AG04450 (cell line): Measurements from ENCODE around the gene NELFCD. TPM values are rescaled to one million over a fixed set of nuclear protein-coding genes. Genes with fewer than 3 reads are reported as not detected.
A peak's percentile ranks its signal among the peaks of the same experiment; 100 is the strongest.

Source experiments
- CTCF ChIA-PET: fragments of 300-600, 350-600 bp; formaldehyde crosslinking; extraction: SDS; loops from one replicate; lab custom pipeline; 2022; ENCODE audit warnings: antibody characterized with exemption, inconsistent platforms; lab: Charles Lee
- POLR2A ChIA-PET: fragments of 350-600 bp; formaldehyde crosslinking; extraction: SDS; loops from one replicate; lab custom pipeline; 2021; ENCODE audit warnings: antibody characterized with exemption, inconsistent platforms; lab: Yijun Ruan, JAX
- DNase-seq: peaks from one replicate; pipeline ENCODE4 v3.0.0-alpha.2; 2011; ENCODE audit warnings: low read depth, low spot score
- H3K27ac ChIP-seq: one replicate; pipeline ENCODE4 v1.5.1; 2012; ENCODE audit warnings: low read depth, low read length, control low read depth
- H3K27me3 ChIP-seq: one replicate; pipeline ENCODE4 v1.6.0; 2012; ENCODE audit warnings: low read length; ENCODE audit not compliant: control insufficient read depth, insufficient read depth
- H3K4me3 ChIP-seq: 2 replicates; pipeline ENCODE4 v1.5.1; 2011; ENCODE audit warnings: mild to moderate bottlenecking, low read depth, low read length, control low read depth
- H3K9me3 ChIP-seq: 2 replicates; pipeline ENCODE4 v1.5.1; 2012; ENCODE audit warnings: low read length; ENCODE audit not compliant: control insufficient read depth, insufficient read depth
- CTCF ChIP-seq: IDR thresholded peaks from 2 replicates; pipeline ENCODE4 v1.5.1; 2011; ENCODE audit warnings: low read depth, low read length, control low read depth, inconsistent platforms
- polyA plus RNA-seq: library from polyadenylated mRNA; depleted of rRNA; stranded (reverse); fragments of >200 nt; gene quantifications from 2 replicates; pipeline ENCODE4 v1.2.3, GENCODE V29; 2011

The NELFCD gene
- polyA plus RNA-seq, 1 experiment: 79.9 TPM

- no peak overlapping the region for H3K27ac ChIP-seq
- peak overlapping the region; percentile 66; the same call in 1 of the 2 replicates for H3K4me3 ChIP-seq
- no peak for TF ChIP-seq CTCF
- DNase-seq: no peak
- CTCF ChIA-PET: no interaction called here
- no peaks in the 10 kb centered on the region for H3K27me3 ChIP-seq
- no peaks in the 10 kb centered on the region for H3K9me3 ChIP-seq
- POLR2A ChIA-PET: interaction anchor here (1.0 to 2.1 kb wide), 4 partner anchors 10 to 132 kb away, joined by 3 to 24 read pairs (median 6); partner anchors contain the start of gene PRELID3B
Observed at GRCh38 chr20:59033093-59033492, 52.0 kb downstream of the NELFCD start.

DNA sequence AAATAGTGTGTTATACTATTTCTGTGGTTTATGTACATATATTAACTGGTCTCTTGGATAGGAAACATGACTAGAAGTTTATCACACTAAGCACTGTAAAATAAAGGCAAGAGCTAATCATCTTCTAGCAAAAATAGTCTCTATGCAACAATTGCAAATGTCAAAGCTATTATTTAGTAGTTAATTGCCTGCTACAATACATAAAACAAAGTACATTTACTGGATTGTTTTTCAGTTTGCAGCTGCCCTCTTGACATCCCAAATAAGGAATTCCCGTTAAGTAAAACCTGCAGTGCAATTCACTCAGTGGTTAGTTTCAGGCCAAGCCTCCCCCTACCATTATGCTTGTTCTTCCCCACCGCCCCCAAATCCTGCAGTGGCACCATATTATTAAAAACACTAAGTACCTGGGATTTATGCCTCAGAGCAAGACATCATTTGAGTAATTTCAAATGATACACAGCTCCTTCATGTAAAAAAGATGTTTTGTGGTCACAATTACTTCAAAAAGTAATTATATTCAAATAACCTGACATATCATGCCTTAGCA is 52.6 kb downstream of the NELFCD start:
- CTCF ChIA-PET: no interaction called here
- H3K27me3 ChIP-seq: no peaks in the 10 kb centered on the region

GRCh38 chr20:59035381-59035780 is 54.3 kb downstream of the NELFCD start:
- POLR2A ChIA-PET: no interaction called here
- DNase-seq: no peak
- TF ChIP-seq CTCF: no peak

More for the DNA sequence above, 52.6 kb downstream of the NELFCD start:
- no peaks in the 10 kb centered on the region for H3K9me3 ChIP-seq
- no peak overlapping the region for H3K27ac ChIP-seq
- POLR2A ChIA-PET: interaction anchor here (1.0 to 1.6 kb wide), 3 partner anchors 12 to 133 kb away, joined by 3 to 9 read pairs (median 4); no protein-coding TSS in a partner anchor
- DNase-seq: no peak
- TF ChIP-seq CTCF: no peak
- H3K4me3 ChIP-seq: no peak overlapping the region

GRCh38 chr20:59037386-59037785 is 56.3 kb downstream of the NELFCD start:
- CTCF ChIA-PET: no interaction called here
- Histone ChIP-seq H3K27ac (no peak overlapping the region), H3K9me3 (peaks cover under 1% of the 10 kb centered on the region; the same call in 1 of the 2 replicates), H3K4me3 (no peak overlapping the region), H3K27me3 (no peaks in the 10 kb centered on the region)
- TF ChIP-seq CTCF: no peak
- POLR2A ChIA-PET: no interaction called here
- DNase-seq: no peak

More at GRCh38 chr20:59035381-59035780, 54.3 kb downstream of the NELFCD start:
- H3K9me3 ChIP-seq: no peaks in the 10 kb centered on the region
- no peak overlapping the region for H3K27ac ChIP-seq
- CTCF ChIA-PET: no interaction called here
- H3K27me3 ChIP-seq: no peaks in the 10 kb centered on the region
- no peak overlapping the region for H3K4me3 ChIP-seq

GRCh38 chr20:59039233-59039632 is 58.2 kb downstream of the NELFCD start:
- no peak for TF ChIP-seq CTCF
- Histone ChIP-seq H3K9me3 (peaks cover 2% of the 10 kb centered on the region; the same call in 1 of the 2 replicates), H3K4me3 (no peak overlapping the region), H3K27me3 (no peaks in the 10 kb centered on the region), H3K27ac (no peak overlapping the region)
- CTCF ChIA-PET: no interaction called here
- POLR2A ChIA-PET: no interaction called here
- no peak for DNase-seq
